GM18502 (cell line): Measurements from ENCODE around the gene TREH.

Source experiments
- ATAC-seq: cut with Tn5 transposase; IDR thresholded peaks from one replicate; pipeline ENCODE4 v1.9.1; 2021; ENCODE audit warnings: mild to moderate bottlenecking; ENCODE audit not compliant: unreplicated experiment, poor library complexity

Gene TREH

DNA sequence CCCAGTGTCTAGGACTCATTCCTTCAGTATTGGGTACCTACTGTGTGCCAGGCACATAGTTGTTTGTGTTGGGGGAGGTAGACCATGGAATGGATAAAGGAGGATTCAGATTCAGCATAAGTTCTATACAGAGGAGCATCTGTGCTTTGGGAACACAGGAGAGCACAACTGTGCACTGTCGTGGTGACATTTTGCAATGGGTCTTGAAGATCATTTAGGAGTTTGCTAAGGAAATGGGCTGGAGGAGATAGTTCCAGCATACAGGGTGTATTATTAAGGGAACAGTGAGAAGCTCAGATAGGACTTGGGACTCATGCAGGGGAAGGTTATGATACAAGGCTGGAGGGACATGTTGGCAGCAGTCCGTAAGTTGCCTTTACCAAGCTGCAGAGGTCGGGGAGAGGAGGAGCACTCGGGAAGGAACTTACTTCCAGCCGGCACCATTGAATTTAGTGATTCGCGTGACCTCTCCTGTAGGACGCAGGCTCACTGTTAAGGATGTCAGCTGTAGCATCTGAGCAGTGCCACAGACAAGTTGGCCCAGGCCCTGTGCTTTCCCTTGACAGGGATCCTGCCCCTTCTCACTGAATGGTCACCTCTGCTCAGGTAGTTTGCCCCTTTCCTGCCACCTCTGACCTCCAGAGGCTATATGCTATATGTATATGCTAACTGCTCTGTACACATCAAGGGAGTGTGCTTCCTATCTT is 25.6 kb downstream of the TREH start:
- no peak for ATAC-seq

GRCh38 chr11:118652681-118653181 is 26.7 kb downstream of the TREH start:
- ATAC-seq: no peak

DNA sequence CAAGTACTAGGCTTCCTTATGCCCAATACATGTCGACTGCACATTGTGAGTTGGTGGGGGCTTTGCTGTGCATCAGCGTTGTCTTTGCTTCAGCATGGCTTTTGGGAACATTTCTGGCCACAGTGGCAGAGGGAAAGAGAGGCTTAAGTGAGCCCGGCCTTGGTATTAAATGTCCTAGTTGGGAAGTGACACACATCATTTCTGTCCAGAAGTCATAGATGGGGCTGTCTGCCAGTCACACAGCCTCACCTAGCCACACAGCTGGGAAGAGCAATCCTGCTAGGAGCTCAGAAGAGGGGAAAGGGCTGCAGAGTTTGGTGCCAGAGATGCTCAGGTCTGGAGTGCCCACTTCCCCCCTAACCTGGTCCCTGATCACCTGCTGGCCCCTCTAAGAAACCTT is 27.6 kb downstream of the TREH start:
- no peak for ATAC-seq

- ATAC-seq: no peak
Measured at GRCh38 chr11:118650366-118650765, 29.1 kb downstream of the TREH start.

DNA sequence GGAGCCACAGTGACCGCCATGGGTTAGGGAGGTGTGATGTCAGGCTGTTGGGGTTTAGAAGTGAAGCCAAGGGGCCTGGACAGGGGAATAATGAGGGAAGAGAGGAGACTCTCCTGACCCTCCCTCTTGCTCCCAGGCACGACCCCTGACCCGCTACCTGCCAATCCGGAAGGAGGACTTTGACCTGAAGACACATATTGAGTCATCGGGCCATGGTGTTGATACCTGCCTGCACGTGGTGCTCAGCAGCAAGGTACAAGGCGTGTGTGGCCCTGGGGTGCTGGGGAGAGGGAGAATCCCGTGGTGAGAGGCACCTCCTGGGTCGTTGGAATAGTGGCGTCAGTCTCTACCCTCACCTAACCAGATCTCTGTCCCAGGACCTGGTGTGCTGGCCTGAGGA is 29.5 kb downstream of the TREH start:
- ATAC-seq: no peak

- ATAC-seq: no peak
Measured at GRCh38 chr11:118648291-118648690, 31.2 kb downstream of the TREH start.

DNA sequence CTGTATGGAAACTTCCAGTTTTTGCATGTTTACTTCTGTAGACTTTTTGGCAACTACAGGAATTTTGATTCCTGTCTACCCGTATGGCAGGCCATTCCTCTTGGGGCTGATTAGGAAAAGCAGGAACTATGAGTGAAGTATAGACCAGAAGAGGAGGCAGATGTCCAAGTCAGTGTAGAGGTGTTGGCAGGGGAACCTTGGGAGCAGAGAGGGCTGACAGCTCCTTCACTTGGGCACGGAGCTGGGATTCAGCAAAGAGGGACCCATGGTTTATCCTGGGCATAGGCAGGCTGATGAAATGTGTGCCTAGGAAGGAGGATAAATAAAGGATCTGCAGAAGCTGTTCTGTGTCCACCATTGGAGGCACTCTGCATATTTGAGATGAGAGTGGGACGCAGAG is 33.1 kb downstream of the TREH start:
- ATAC-seq: no peak

GRCh38 chr11:118645066-118645715 is 34.3 kb downstream of the TREH start:
- no peak for ATAC-seq

DNA sequence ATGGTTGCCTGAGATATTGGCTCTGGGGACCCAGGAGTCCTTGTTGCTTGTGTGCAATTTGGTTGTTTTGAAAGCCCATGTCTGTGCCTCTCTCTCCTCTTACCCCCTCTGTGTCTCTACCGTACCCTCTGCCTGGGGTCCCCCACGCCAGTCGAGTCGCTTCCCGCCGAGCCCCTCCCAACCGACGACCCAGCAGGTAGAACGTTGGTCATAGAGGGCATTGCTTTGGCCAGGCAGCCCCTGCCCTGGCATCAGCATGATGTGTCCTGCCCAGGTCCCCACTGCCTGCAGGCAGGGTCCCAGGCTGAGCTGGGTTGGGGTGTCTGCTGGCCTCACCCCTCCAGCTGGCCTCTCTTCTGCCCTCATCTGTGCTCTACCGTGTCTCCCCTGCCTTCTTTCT is 35.0 kb downstream of the TREH start:
- no peak for ATAC-seq

GRCh38 chr11:118643995-118644345 is 35.5 kb downstream of the TREH start:
- no peak for ATAC-seq

- no peak for ATAC-seq
Measured at GRCh38 chr11:118643142-118643994, 36.1 kb downstream of the TREH start.

GRCh38 chr11:118641397-118642019 is 37.9 kb downstream of the TREH start:
- no peak for ATAC-seq

- no peak for ATAC-seq
Measured at GRCh38 chr11:118640332-118641154, 38.9 kb downstream of the TREH start.

DNA sequence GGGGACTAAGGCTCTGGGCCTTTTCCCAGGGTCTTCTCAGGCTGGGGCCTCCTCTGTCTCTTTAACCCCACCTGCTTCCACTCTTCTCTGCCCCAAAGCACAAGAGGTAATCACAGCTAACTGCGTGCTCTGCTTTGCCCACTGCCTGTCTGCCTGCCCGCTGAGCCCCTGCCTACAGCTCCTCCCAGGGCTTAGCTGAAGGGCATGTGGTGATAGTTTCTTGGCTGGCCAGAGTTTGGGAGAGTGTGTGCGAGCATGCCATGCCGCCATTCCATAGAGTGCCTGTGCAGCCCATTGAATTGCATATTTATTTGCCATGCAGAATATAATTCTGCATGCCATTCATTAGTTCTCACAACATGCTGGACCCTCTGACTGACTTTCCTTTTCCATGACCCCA is 39.6 kb downstream of the TREH start:
- ATAC-seq: no peak

- no peak for ATAC-seq
Measured at GRCh38 chr11:118638726-118639125, 40.7 kb downstream of the TREH start.

DNA sequence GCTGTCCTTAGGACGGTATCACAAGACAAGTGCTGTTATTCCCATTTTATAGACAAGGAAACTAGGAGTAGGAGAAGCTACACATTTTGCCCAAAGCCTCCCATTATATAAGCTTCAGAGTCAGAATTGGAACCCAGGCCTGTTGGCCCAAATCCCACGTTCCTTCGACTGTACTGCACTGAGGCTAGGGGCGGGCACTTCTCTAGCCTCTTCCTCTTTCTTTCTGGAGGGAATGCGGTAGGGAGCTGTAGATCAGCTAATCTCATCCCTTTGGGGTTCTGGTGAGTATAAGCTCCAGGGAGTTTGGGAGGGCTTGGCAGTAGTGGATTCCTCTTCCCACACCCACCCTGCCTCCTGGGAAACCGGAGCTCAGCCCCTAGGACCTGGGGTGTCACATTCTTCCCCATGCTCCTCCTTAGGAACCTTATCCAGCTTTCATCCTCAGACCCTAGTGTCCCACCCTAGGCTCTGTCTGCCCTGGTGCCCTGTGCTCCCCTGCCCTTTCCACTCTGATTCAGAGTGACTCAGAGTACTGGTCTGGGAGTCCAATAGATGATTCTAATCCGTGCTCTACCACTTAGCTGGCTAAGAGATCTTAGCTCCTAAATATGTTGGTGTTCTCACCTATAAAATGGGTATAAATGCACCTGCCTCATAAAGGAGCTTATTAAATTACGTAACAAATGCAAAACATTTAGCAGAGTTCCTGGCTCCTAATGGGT is 42.7 kb downstream of the TREH start:
- no peak for ATAC-seq

DNA sequence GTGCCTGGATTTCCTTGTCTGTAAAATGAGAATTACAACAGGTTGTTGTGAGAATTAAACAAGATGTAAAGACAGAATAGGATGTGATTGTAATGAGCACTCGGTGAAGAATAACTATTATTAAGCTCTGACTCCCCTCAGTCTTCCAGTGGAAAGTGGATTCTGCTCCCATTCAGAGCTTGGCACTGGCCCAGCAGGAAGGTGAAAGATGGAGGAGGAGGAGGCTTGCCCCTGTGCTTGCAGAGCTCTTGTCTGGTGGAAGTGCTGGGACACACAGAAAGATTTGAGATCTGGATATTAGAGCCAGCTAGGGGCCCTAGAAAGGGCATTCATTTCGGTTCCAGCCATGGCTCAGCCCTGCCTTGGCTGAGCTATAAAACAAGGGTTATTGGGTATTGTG is 43.8 kb downstream of the TREH start:
- ATAC-seq: no peak

GRCh38 chr11:118635237-118635591 is 44.2 kb downstream of the TREH start:
- no peak for ATAC-seq
